ENCODE data around the gene MBTPS2.

- no peak for TF ChIP-seq CTCF (IDR thresholded peaks at IDR 0.05)
- no peak for TF ChIP-seq POLR2A (IDR thresholded peaks at IDR 0.05)
Observed at GRCh38 chrX:21912989-21913388, 73.6 kb downstream of the MBTPS2 start.
